HK-2 (cell line): ENCODE measurements around the gene HLA-DPA1.

ENCODE experiments used
- DNase-seq: peaks from one replicate; pipeline ENCODE4 v3.0.0-alpha.2; 2018; ENCODE audit not compliant: unreplicated experiment

The HLA-DPA1 gene

DNA sequence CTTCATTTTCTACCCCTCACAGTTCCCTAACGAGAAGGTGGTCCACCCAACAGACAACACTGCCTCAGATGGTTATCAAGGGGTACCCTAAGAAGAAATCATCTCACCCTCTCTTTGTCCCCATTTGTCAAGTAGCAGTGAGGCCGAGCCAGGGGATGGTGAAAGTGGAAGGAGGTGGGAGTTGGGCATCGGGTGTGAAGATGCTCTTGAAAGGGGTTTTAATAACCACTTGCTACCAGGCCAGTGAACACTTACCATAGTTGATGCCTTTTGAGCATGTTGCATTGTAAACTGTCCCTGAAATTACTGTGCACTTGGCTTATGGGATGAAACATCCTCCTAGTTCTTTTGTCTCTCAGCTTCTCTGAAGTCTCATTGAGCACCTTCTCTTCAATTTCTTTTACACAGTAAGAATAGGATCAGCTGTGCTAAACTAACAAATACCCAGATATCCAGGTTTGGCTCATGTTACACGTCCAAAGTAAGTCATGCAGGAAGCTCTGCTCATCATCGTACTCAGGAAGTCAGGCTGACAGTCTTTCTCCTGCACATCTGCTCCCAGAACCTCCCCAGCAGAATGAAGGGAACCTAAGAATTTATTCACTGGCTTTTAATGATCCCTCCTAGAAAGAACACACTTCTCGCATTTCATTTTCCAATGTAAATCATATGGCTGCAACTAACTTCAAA is 15.6 kb upstream of the HLA-DPA1 start:
- DNase-seq = no peak

DNA sequence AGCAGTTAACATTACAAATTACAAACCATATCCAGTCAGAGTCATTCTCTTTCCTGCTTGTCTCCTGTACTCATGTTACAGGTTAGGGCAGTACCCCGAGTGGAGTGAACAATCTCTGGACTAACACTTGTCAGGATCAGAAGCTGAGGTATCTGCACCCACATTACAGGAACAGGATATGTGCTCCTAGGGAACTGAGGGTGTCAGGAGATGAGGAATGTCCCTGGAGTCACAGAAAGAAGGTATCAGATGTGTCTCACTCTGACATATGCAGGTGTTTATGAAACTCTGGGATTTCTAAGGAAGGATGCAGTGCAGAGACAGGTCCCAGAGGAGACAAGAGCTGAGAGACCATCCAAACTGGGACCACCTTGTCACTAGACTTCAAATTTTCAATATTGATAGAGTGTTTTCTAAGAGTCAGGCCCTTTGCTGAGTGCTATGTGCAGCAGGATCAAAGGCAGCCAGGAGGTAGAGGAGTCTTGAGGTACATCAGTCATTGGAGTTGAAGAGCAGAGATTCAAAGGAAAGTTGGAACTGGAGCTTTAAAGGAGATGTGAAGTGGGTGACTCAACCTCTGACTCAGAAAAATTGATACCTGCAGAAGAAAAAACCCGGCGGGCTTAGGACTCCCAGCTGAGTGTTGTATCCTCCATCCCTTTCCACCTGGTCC is 14.9 kb upstream of the HLA-DPA1 start:
- DNase-seq = no peak

DNA sequence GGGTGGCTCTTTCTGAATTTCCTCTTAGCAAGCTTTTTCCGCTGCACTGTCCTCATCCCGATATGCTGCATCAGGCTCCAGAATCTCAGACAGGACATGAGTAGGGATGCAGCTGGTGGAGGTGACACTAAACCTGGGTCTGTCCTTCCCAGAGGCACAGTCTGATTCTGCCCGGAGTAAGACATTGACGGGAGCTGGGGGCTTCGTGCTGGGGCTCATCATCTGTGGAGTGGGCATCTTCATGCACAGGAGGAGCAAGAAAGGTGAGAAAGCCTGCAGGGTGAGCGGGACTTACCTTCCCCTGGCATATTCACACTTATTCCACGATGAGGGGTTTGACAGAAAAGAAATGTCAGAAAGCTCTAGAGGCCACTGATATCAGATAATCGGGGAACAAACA is 12.2 kb upstream of the HLA-DPA1 start:
- DNase-seq = no peak

DNA sequence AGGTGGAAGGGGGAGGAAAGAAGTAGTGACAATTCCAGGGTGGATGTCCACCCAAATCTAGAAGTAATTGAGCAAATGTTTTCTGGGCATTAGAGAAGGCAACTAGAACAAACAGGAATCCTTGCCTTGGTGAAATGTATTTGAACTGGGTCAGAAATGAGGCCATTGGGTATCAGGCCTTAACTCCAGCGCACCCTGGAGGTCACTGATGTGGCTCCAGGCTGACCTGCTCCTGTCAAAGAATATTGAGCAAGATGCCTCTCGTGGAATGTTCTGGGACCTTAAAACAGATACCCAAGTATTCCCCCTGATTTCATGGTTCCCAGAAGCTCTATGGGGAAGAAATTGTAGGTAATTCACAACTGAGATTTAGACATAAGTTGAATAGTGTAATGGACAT is 9.3 kb upstream of the HLA-DPA1 start:
- DNase-seq = no peak

DNA sequence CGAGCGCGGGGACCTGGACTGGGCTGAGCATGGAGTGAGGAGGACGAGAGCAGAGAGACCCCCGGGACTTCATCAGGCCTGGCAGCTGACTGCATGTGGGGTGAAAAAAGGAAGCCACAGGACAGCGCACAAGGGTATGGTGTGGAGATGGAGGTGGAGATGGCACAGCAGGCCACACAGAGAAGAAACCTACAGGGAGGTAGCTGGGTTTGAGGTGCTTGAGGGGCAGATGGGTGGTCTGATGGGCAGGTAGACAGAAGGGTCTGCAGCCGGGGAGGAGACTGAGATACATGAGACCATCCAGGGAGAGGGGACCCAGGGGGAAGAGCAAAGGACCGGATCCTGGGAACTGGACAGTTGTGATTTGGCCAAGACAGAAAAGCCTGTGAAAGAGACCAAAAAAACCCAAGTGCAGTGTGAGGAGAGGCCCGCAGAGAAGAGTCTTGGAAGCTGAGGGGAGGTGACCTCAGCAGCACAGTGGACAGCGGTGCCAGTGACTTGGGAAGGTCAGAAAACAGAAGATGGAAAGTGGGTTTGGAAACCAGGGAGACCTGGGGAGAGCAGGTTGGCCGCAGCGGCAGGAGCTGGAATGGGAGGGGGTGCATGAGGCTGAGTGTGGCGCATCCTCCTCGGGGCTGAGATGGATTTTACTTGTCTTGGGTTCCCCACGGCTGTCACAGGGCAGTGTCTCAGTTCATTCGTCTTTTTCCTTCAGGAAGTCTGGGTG is 7.8 kb upstream of the HLA-DPA1 start:
- DNase-seq = no peak

DNA sequence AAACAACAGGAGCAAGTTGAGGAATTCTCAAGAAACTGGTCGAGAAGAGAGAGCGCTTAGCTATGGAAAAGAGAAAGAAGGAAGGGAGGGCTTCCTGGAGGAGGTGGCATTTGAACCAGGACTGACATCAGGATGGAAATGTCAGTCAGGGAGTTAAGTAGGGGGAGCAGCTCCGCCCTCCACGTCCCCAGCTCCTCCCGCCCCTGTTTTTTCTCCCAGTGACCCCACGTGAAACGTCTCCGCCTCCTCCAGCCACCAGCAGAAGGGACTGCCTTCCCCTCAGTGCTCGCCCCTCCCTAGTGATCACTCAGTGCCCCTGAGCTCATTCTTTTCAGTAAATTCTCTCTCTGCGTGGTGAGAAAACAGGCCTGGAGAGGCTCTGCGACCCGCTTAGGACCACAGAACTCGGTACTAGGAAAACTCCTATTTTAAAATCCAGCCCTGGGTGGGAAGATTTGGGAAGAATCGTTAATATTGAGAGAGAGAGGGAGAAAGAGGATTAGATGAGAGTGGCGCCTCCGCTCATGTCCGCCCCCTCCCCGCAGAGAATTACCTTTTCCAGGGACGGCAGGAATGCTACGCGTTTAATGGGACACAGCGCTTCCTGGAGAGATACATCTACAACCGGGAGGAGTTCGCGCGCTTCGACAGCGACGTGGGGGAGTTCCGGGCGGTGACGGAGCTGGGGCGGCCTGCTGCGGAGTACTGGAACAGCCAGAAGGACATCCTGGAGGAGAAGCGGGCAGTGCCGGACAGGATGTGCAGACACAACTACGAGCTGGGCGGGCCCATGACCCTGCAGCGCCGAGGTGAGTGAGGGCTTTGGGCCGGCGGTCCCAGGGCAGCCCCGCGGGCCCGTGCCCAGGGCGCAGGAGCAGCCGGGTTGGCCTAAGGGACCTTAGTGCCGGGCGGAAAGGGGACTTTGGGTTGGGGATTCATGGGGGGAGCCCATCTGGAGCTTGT is 7.0 kb upstream of the HLA-DPA1 start:
- no peak for DNase-seq

DNA sequence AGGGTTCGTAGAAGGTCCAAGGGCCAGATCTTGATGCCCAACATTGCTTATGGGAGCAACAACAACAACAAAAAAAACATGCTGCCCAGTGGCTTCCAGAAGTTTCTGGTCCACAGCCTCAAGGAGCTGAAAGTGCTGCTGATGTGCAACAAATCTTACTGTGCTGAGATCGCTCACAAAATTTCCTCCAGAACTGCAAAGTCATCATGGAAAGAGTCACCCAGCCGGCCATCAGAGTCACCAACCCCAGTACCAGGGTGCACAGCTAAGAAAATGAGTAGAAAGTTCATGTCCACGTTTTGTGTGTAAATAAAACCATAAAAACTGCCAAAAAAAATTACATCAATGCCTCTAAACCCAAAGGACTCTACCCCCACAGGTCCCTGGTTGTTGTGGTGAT is 6.1 kb upstream of the HLA-DPA1 start:
- no peak for DNase-seq

DNA sequence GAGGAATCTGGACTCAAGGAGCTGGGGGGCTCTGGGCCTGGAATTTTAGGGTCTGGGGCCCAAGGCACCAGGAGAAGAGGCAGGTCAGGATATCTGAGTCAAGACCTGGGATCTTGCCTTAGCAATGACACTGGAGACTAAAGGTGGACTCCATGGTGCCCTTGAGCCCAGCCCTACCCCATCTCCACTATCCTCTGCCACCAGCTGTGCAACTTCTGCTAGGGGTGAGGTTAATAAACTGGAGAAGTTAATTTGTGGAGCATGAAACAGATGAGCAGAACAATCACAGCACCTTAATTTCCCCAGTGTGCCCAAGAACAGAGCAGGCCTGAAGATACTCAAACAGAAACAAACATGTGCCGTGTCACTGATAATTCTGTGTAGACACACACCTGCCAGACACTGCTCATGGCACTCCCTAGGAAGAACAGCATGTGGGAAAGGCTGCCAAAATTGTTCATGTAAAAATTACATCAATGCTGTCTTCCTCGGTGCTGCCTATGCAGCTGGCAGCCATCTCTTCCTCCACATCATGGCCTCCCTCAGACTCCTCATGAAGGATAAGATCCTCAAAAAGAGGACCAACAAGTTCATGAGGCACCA is 5.6 kb upstream of the HLA-DPA1 start:
- no peak for DNase-seq

DNA sequence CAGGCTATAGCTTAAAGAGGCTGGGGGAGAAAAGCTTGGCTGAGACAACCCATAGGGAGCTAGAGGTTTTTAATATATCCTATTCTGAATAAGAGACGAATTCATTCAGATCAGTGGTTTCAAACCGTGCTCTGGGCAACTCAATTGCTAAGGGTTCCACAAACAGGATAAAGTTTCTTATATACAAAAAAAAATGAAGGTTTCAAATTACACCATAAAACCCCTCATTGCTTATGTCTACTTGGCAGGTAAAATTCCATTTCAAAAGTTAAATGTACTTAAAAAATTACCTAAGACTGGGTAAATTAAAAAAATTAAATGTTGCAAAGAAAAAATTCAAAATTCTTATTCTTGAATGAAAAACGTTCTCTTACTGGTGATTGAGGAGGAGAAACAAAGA is 5.0 kb upstream of the HLA-DPA1 start:
- no peak for DNase-seq

DNA sequence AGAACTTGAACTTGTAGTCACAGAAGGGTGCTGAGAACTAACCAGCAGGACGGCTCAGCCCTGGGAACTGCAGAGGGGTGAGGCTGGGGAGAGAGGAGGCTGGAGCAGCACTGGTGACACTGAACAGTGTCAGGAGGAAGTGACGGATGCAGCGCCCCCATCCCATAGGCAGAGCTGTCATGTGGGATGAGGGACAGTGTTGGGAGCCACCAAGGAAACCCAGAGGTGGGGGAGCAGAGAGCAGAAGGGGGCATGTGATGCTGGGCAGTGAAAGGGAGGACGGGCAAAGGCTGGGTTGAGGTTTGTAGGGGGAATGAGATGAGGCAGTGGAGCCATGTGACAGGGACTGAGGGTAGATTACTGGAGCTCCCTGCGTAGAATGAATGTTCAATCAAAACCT is 4.5 kb upstream of the HLA-DPA1 start:
- DNase-seq = no peak

DNA sequence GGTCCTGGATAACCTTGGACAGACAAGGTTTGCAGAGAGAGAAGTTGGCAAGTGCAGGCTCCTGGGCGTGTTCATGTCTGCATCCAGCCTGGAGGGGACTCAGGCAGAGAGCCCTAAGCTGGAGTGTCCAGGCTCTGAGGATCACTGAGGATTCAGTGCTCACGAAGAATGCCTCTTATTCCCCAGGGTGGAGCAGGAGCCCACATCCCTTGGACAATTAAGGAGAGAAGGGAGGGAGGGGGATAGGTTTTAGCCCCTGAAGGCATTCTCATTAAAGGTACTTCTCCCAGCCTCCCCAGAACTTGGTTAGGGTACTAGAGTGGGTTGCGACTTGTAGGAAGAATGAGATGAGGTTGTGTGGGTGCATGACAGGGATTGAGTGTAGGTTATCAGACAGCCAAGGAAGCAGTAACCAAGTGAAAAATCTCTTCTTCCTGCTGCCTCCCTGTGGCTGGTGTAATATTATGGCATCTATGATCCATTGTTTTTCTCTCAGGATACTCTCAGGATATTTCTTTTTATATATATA is 3.0 kb upstream of the HLA-DPA1 start:
- DNase-seq = no peak

DNA sequence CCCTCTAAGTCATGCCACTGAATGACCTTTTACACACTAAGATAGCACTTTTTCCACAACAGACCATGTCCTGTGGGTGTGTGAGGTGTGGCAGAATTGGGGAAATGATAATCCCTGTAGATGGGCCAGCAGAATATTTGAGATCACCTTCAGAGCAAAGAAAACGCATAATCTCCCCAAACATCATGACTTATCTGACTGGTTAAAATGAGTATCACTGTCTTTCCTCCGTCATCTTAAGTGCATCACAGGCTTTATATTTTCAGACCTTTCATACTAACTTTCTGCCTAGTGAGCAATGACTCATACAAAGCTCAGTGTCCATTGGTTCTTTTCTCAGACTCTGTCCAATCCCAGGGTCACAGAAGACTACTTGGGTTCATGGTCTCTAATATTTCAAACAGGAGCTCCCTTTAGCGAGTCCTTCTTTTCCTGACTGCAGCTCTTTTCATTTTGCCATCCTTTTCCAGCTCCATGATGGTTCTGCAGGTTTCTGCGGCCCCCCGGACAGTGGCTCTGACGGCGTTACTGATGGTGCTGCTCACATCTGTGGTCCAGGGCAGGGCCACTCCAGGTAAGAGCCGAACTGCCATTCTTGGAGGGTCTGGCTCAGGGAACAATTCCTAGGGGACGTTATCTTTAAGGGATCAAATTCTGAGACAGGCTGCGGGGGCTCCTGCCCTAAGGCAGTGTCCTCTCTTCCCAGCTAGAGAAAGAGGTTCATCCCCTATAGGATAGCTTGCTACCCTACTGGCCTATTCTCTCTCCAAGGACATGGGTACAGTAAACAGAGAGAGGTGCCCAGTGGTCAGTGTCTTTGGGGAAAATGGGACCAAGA is 2.3 kb upstream of the HLA-DPA1 start, which contains the start of gene HLA-DPB1:
Gene HLA-DPB1, plus strand, starts transcription at position 423 of the 838 bp plus-strand sequence. Its CDS starts 52 bp downstream, at position 475.
- DNase-seq = no peak

DNA sequence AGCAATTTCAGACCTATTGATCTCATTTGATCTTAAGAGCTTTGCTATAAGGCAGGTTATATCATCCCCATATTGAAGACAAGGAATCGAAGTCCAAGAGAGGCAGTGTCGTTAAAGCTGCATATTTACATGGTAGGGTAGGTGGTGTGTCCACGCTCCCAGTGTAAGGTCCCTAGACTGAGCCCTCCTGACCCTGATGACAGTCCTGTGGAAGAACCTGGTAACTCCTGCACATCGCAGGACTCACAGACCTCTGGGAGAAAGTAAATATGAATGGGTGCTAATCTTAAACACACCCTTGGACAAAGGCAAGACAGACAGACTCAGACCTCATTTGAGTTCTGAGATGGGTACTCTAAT is 1.7 kb upstream of the HLA-DPA1 start:
- no peak for DNase-seq

DNA sequence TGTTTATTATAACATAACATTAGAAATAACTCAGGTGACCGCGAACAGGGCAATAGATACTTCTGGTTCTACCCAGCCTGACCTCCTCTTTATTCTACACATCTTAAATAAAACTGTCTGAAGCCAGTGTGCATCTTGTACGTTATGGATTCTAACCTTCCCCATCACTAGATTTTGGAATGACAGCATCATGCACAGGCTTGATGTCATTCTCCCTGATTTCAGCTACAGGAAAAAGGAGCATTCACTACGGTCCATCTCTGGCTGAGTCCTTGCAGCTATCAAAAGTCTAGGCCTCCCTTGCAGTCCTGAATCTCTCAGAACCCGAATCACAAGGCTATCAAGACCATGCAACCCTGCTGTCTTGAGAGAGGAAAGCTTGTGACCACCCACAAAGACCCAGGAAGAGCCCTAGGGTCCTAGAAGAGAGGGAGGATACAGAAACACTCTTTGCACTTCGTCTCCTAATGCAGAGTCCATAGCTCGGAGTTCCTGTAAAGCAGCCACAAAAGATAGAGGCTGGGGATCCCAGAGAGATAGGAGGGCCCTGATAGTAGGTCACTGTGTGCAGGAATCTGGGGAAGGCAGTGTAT is 845 bp downstream of the HLA-DPA1 start:
- DNase-seq = no peak

DNA sequence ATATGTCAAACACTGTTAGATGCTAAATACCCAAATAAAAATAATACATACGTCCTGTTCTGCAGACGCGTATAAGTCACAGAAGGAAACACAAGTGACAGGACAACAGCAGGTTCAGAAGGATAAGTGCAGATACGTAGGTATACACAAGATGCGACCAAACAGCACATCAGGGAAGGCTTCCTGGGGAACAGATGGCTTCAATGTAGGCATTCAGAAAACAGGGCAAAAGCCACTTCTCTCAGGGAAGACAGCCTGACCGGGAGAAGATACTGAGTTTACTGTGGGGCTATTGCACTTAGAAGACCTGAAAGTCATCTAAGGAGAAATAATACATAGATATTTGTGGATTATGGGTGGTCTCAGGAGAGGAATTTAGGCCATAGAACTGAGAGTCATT is 1.9 kb downstream of the HLA-DPA1 start:
- DNase-seq = no peak

DNA sequence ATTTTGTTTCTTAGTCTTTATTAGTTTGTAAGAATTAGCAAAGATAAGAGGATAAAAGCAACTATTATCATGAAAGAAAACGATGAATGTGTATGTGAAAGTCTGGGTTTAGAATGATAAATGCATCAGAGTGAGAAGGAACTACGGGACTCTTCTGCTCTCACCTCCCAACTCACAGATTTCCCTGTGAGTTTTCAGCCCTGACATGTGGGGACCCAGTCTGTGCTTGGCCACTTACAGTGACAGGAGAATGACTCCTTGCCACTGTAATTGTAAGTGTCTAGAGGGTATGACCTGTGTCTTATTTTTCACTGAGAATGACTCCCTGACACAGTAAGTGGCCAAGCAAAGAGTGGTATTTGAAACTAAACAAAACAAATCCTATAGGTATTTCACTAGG is 2.5 kb downstream of the HLA-DPA1 start:
- DNase-seq = no peak

DNA sequence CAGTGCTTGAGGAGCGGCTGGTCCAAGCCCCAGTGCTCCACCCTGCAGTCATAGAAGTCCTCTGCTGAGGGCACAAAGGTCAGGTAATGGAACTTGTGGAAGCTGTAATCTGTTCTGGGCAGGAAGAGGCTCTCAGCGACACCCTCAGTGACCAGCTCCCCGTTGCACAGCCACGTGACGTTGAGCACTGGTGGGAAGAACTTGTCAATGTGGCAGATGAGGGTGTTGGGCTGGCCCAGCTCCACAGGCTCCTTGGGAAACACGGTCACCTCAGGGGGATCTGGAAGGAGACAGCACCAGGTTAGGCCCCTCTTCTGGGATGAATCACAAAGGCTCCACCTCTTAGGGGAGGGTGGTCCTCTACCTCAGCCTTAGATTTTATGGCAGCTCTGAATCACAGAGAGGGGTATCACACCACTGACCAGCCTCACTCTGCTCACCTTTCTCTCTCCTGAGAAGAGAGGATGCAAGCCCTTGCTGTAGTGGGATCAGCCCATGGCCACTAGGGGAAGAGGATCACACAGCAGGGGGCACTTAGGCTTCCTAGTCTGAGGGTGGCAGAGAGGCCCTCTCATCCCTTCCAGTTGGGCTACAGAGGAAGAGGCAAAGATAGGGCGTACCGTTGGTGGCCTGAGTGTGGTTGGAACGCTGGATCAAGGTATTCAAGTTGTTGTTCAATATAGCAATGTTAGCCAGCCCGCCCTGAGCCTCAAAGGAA is 4.3 kb downstream of the HLA-DPA1 start:
- DNase-seq = no peak

DNA sequence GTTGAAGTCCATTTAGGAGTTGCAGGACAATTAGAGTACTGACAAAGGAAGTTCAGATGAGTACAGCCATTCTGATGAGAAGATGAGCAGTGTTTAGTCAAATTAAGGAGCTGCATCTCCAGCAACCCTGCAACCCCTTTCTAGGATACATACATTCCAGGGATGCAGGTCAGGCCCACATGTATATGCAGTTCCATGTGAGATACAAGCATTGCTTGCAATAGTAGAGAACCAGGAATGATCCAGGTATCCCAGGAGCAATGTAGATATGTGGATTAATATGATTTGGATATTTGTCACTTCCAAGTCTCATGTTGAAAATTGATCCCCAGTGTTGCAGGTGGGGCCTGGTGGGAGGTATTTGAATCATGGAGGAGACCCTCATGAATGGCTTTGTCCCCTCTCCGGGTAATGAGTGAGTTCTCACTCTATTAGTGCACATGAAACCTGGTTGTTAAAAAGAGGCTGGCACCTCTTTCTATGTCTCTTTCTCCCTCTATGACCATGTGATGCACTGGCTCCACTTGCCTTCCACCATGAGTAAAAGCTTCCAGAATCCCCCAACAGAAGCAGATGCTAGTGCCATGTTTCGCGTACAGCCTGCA is 6.4 kb downstream of the HLA-DPA1 start:
- no peak for DNase-seq

DNA sequence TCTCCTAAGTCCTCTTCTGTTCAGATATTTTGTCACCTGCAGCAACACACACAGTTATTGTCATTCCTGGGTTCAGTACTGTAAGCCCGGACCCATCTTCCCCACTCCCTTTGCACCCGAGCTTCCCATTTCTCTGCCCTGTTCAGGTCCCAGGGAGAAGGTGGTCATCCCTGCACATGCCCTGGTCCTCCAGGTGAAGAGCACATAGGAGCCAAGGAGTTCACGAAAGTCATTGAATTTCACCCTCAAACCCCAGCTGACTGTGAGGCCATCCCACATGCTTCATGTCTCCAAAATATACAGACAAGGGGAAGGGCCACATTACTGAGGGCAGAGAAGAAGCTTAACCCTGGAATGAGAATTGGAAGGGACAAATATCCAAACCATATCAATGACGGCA is 8.1 kb downstream of the HLA-DPA1 start:
- DNase-seq = no peak
